HepG2 (cell line): ENCODE results near the gene EXOC3L4. TPM values are rescaled to one million over a fixed set of nuclear protein-coding genes. Genes with fewer than 3 reads are reported as not detected.

Source experiments
- ARNTL ChIP-seq: sonication (generic); formaldehyde crosslinking; IDR thresholded peaks from 2 replicates; pipeline ENCODE4 v1.4.0; 2020; ENCODE audit warnings: mild to moderate bottlenecking, missing genetic modification reagents
- FOXK1 ChIP-seq: sonication (generic); formaldehyde crosslinking; IDR thresholded peaks from 2 replicates; pipeline ENCODE4 v1.4.0; 2020; ENCODE audit warnings: low read depth, missing genetic modification reagents, borderline replicate concordance
- HDAC6 ChIP-seq: fragments of 200-600 bp; sonication (generic); IDR thresholded peaks from 2 replicates; pipeline ENCODE4 v1.7.0; 2017; ENCODE audit warnings: mild to moderate bottlenecking, antibody characterized with exemption, low read length, low read depth
- HNRNPLL ChIP-seq: fragments of 200-400 bp; formaldehyde crosslinking; IDR thresholded peaks from 2 replicates; pipeline ENCODE4 v1.6.1; 2017; ENCODE audit warnings: mild to moderate bottlenecking, low read depth, low read length; ENCODE audit not compliant: poor library complexity, severe bottlenecking
- HOXA3 ChIP-seq: sonication (generic); formaldehyde crosslinking; IDR thresholded peaks from 2 replicates; pipeline ENCODE4 v1.5.0; 2020; ENCODE audit warnings: missing genetic modification reagents
- HOXA5 ChIP-seq: sonication (generic); formaldehyde crosslinking; IDR thresholded peaks from 2 replicates; pipeline ENCODE4 v1.4.0; 2020; ENCODE audit warnings: missing genetic modification reagents
- HOXA7 ChIP-seq: sonication (generic); formaldehyde crosslinking; IDR thresholded peaks from 2 replicates; pipeline ENCODE4 v1.8.1; 2022; ENCODE audit warnings: mild to moderate bottlenecking, missing genetic modification reagents, moderate library complexity
- IKZF1 ChIP-seq: fragments of 450-650 bp; IDR thresholded peaks from 2 replicates; pipeline ENCODE4 v1.7.1; 2016
- IKZF5 ChIP-seq: IDR thresholded peaks from 2 replicates; pipeline ENCODE4 v1.6.1; 2018; ENCODE audit warnings: missing genetic modification reagents, mild to moderate bottlenecking, missing compliant biosample characterization
- NCOA5 ChIP-seq: sonication (generic); formaldehyde crosslinking; IDR thresholded peaks from 2 replicates; pipeline ENCODE4 v1.4.0; 2020; ENCODE audit warnings: missing genetic modification reagents
- NFATC3 ChIP-seq: sonication (generic); formaldehyde crosslinking; IDR thresholded peaks from 2 replicates; pipeline ENCODE4 v1.5.1; 2020; ENCODE audit warnings: mild to moderate bottlenecking, missing genetic modification reagents
- NR2F6 ChIP-seq, 2 experiments: IDR thresholded peaks; 2 replicates each; pipeline ENCODE4 v1.6.1; 2016; ENCODE audit warnings: antibody characterized with exemption in 1 of 2, mild to moderate bottlenecking in 1 of 2
- RORA ChIP-seq: sonication (generic); formaldehyde crosslinking; IDR thresholded peaks from 2 replicates; pipeline ENCODE4 v1.5.0; 2020; ENCODE audit warnings: mild to moderate bottlenecking, missing genetic modification reagents, moderate library complexity
- ZBTB20 ChIP-seq: sonication (generic); formaldehyde crosslinking; IDR thresholded peaks from 2 replicates; pipeline ENCODE4 v1.8.1; 2023; ENCODE audit warnings: missing genetic modification reagents, low read depth, mild to moderate bottlenecking, borderline replicate concordance
- ZKSCAN1 ChIP-seq: fragments of 150-350 bp; IDR thresholded peaks from 2 replicates; pipeline ENCODE4 v1.6.1; 2014; ENCODE audit warnings: low read length
- ZNF224 ChIP-seq: sonication (generic); formaldehyde crosslinking; IDR thresholded peaks from 2 replicates; pipeline ENCODE4 v1.5.0; 2020; ENCODE audit warnings: mild to moderate bottlenecking, missing genetic modification reagents
- ZNF292 ChIP-seq: sonication (generic); formaldehyde crosslinking; IDR thresholded peaks from 2 replicates; pipeline ENCODE4 v1.8.1; 2022; ENCODE audit warnings: mild to moderate bottlenecking, low read depth, missing genetic modification reagents, borderline replicate concordance
- ZNF335 ChIP-seq: sonication (generic); formaldehyde crosslinking; IDR thresholded peaks from 2 replicates; pipeline ENCODE4 v1.4.0; 2020; ENCODE audit warnings: missing genetic modification reagents
- ZNF484 ChIP-seq: sonication (generic); formaldehyde crosslinking; IDR thresholded peaks from 2 replicates; pipeline ENCODE4 v1.5.1; 2020; ENCODE audit warnings: mild to moderate bottlenecking, low read depth, missing genetic modification reagents, borderline replicate concordance
- ZNF510 ChIP-seq: sonication (generic); formaldehyde crosslinking; IDR thresholded peaks from 2 replicates; pipeline ENCODE4 v1.4.0; 2020; ENCODE audit warnings: low read depth, mild to moderate bottlenecking, missing genetic modification reagents
- ZNF614 ChIP-seq: IDR thresholded peaks from 2 replicates; pipeline ENCODE4 v1.6.1; 2018; ENCODE audit warnings: missing biosample characterization, missing genetic modification reagents, inconsistent platforms, borderline replicate concordance
- ZNF660 ChIP-seq: sonication (generic); formaldehyde crosslinking; IDR thresholded peaks from 2 replicates; pipeline ENCODE4 v1.5.1; 2020; ENCODE audit warnings: mild to moderate bottlenecking, low read depth, missing genetic modification reagents, borderline replicate concordance
- ZNF746 ChIP-seq: sonication (generic); formaldehyde crosslinking; IDR thresholded peaks from 2 replicates; pipeline ENCODE4 v1.8.0; 2022; ENCODE audit warnings: mild to moderate bottlenecking, missing genetic modification reagents
- ZNF773 ChIP-seq: sonication (generic); formaldehyde crosslinking; IDR thresholded peaks from 2 replicates; pipeline ENCODE4 v1.4.0; 2020; ENCODE audit warnings: missing genetic modification reagents, borderline replicate concordance
- ZSCAN9 ChIP-seq: IDR thresholded peaks from 2 replicates; pipeline ENCODE4 v1.6.1; 2016; ENCODE audit warnings: borderline replicate concordance
- polyA plus RNA-seq, 8 experiments: library from polyadenylated mRNA; depleted of rRNA in 3 of 8; stranded (reverse) in 7 of 8; unstranded in 1 of 8; fragments of >200 nt; fragmentation: Illumina TruSeq in 4 of 8; extraction: Trizol in 4 of 8; gene quantifications; 2 replicates each; pipeline versions ENCODE4 v1.2.1 to v1.2.3, GENCODE V29; 2011 to 2016; ENCODE audit warnings: low read depth in 4 of 8, missing spikeins in 1 of 8, mixed read lengths in 1 of 8; ENCODE audit not compliant: insufficient read depth in 1 of 8
- total RNA-seq, 5 experiments: library from RNA; depleted of rRNA; stranded (reverse); fragments of >200 nt; fragmentation: Illumina TruSeq; extraction: Trizol; gene quantifications; 2 replicates each; pipeline ENCODE4 v1.2.3, GENCODE V29; 2016; ENCODE audit warnings: low read depth in 1 of 5
- TF ChIP-seq, protein P1 (sequence below): sonication (generic); formaldehyde crosslinking; IDR thresholded peaks from 2 replicates; pipeline ENCODE4 v1.8.0; 2022; ENCODE audit warnings: low read depth, missing genetic modification reagents
- TF ChIP-seq, protein P2 (sequence below): sonication (generic); formaldehyde crosslinking; IDR thresholded peaks from 2 replicates; pipeline ENCODE4 v1.5.1; 2020; ENCODE audit warnings: missing genetic modification reagents, mild to moderate bottlenecking, borderline replicate concordance

The EXOC3L4 gene
- total and polyA plus RNA-seq, 2 of the 13 experiments (the other 11 are each of a cell fraction or from before 2014, with no cell fraction given): 11.8 to 27.0 TPM

DNA sequence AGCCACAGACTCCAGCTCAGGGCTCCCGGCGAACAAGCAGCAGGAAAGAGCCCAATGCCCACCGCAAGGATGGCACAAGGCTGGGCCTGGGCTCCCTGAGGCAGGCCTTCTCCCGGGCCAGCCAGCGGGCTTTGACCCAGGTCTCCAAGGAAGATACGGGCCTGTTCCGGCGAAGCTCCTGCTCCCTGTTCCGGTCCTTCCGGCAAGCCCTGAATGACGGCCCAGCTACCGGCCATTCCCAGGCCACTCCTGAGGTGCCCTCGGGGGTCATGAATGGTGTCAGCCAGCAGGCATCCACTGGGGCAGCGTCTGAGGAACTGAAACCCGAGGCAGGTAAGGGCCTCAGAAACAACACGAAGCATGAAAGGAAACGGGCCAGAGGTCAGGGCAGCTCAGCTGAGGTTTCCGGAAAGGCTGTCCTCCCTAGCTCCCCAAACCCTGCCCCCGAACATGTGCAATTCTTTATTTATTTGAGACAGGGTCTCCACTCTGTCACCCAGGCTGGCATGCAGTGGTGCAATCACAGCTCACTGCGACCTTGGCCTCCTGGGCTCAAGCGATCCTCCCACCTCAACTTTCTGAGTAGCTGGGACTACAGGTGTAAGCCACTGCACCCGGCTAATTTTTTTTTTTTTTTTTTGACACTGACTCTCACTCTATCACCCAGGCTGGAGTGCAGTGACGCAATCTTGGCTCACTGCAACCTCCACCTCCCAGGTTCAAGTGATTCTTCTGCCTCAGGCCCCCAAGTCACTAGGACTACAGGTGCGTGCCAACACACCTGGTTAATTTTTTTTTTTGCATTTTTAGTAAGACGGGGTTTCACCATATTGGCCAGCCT, 6.0 kb downstream of the EXOC3L4 start (continued):
- TF ChIP-seq ZNF773 (peak; percentile 44; the same call in 1 of the 2 replicates), ZNF335 (peak; percentile 95), IKZF5 (CRISPR knock-in tag) (peak; percentile 43; the same call in 1 of the 2 replicates), ZNF224 (CRISPR knock-in tag) (peak; percentile 90), ZNF660 (CRISPR knock-in tag) (no peak; the same call in 1 of the 2 replicates), ZKSCAN1 (no peak), ZNF292 (CRISPR knock-in tag) (peak; percentile 65; the same call in 1 of the 2 replicates), FOXK1 (CRISPR knock-in tag) (peak; percentile 90), NR2F6 (IDR thresholded peaks at IDR 0.05) (peak; percentile 97), NR2F6 (CRISPR knock-in tag; IDR thresholded peaks at IDR 0.05) (peak; percentile 98), ZSCAN9 (CRISPR knock-in tag) (peak; percentile 63; the same call in 1 of the 2 replicates), NFATC3 (CRISPR knock-in tag) (no peak), ZBTB20 (CRISPR knock-in tag) (peak; percentile 68; the same call in 1 of the 2 replicates), HOXA5 (CRISPR knock-in tag) (peak; percentile 94), RORA (CRISPR knock-in tag) (no peak), HDAC6 (no peak), NCOA5 (no peak), ZNF510 (peak; percentile 91), IKZF1 (no peak), HNRNPLL (no peak), HOXA3 (CRISPR knock-in tag) (peak; percentile 90), ZNF484 (CRISPR knock-in tag) (no peak), HOXA7 (CRISPR knock-in tag) (no peak), ZNF746 (CRISPR knock-in tag) (peak; percentile 99), ARNTL (CRISPR knock-in tag) (peak; percentile 94), ZNF614 (peak; percentile 71; the same call in 1 of the 2 replicates)
- TF ChIP-seq, protein P1, sequence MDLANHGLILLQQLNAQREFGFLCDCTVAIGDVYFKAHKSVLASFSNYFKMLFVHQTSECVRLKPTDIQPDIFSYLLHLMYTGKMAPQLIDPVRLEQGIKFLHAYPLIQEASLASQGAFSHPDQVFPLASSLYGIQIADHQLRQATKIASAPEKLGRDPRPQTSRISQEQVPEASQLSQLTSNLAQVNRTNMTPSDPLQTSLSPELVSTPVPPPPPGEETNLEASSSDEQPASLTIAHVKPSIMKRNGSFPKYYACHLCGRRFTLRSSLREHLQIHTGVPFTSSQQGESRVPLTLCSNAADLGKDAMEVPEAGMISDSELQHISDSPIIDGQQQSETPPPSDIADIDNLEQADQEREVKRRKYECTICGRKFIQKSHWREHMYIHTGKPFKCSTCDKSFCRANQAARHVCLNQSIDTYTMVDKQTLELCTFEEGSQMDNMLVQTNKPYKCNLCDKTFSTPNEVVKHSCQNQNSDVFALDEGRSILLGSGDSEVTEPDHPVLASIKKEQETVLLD (CRISPR knock-in tag): no peak
- TF ChIP-seq, protein P2, sequence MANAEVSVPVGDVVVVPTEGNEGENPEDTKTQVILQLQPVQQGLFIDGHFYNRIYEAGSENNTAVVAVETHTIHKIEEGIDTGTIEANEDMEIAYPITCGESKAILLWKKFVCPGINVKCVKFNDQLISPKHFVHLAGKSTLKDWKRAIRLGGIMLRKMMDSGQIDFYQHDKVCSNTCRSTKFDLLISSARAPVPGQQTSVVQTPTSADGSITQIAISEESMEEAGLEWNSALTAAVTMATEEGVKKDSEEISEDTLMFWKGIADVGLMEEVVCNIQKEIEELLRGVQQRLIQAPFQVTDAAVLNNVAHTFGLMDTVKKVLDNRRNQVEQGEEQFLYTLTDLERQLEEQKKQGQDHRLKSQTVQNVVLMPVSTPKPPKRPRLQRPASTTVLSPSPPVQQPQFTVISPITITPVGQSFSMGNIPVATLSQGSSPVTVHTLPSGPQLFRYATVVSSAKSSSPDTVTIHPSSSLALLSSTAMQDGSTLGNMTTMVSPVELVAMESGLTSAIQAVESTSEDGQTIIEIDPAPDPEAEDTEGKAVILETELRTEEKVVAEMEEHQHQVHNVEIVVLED: peak; percentile 41; the same call in 1 of the 2 replicates
